Esophagus squamous epithelium (tissue), 5 donors: ENCODE results near the gene RUNX1. TPM values are rescaled to one million over a fixed set of nuclear protein-coding genes. Genes with fewer than 3 reads are reported as not detected.

Experiments
- DNase-seq: peaks from one replicate; lab custom pipeline; 2025; lab: John Stamatoyannopoulos, UW
- H3K27ac ChIP-seq, 4 donors: fragments of 200-600 bp; sonication (generic); one replicate each; pipeline ENCODE4 v1.5.1; 2016 to 2019; ENCODE audit warnings: mild to moderate bottlenecking in 1 of 4
- H3K27me3 ChIP-seq, 4 donors: fragments of 200-600 bp; sonication (generic); 1 replicate in 3 of 4; 2 replicates in 1 of 4; pipeline versions ENCODE4 v1.5.1 to v1.6.0; 2017 to 2021; ENCODE audit warnings: antibody characterized with exemption in 1 of 4
- H3K36me3 ChIP-seq, 3 donors: fragments of 200-600 bp; sonication (generic); one replicate each; pipeline ENCODE4 v1.5.1; 2016 to 2019
- H3K4me1 ChIP-seq, 3 donors: fragments of 200-600 bp; sonication (generic); one replicate each; pipeline ENCODE4 v1.5.1; 2017 to 2019
- H3K4me3 ChIP-seq, 4 donors: fragments of 200-600 bp; sonication (generic); 1 replicate in 3 of 4; 2 replicates in 1 of 4; pipeline ENCODE4 v1.5.1; 2016 to 2019; ENCODE audit warnings: mild to moderate bottlenecking in 2 of 4, moderate library complexity in 1 of 4
- H3K9me3 ChIP-seq, 3 donors: fragments of 200-600 bp; sonication (generic); one replicate each; pipeline ENCODE4 v1.5.1; 2016 to 2019
- POLR2A ChIP-seq, 4 donors: fragments of 450-650 bp; IDR thresholded peaks; one replicate each; pipeline ENCODE4 v1.6.1; 2017; ENCODE audit warnings: antibody characterized with exemption in 4 of 4, mild to moderate bottlenecking in 4 of 4, moderate library complexity in 3 of 4
- WGBS, 2 donors: methylation state at CpG; one replicate each; pipeline ENCODE4 v1.1.5; 2018; 5-methylcytosine and 5-hydroxymethylcytosine counted together
- intact Hi-C: fragments of 100-400 bp; cut with DNase I; formaldehyde crosslinking; loops from one replicate; pipeline ENCODE4 v1.15.0; 2022
- total RNA-seq, 4 donors: library from RNA; depleted of rRNA; stranded (reverse); fragments of >200 nt; gene quantifications; one replicate each; pipeline ENCODE4 v1.1.0, GENCODE V29; 2016
- TF ChIP-seq, protein P1 (sequence below), 6 experiments: fragments of 450-650 bp in 4 of 6; fragments of 200-600 bp in 2 of 6; sonication (generic) in 2 of 6; IDR thresholded peaks; one replicate each; pipeline ENCODE4 v1.5.1; 2016 to 2019; ENCODE audit warnings: antibody characterized with exemption in 6 of 6, mild to moderate bottlenecking in 4 of 6, moderate library complexity in 4 of 6
- donor health status: DM: yes; HTN: yes; CAD: no.

RUNX1 gene
- total RNA-seq, 4 donors from 2014 or later = 8.2 to 25.4 (median 18.3) TPM

DNA sequence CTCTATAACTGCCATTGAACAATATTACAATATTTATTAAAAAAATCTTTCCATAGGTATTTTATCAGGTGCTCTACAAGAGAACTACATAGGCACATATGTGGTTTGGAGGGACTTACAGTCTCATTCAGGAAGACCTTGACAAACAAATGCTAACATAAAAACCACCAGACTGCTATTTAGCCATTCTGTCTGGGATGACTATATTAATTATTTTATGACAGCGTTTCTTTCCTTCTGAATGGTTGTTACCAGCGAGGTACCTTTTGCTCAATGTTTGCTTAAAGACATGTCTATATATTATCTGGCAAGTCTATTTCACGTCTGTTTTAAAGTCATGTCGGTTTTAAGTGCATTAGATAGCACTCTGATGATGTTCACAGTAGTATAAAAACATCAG lies 69.7 kb downstream of the RUNX1 start:
- intact Hi-C loops = no loop called here
- TF ChIP-seq POLR2A (IDR thresholded peaks at IDR 0.05) = no peak
- TF ChIP-seq, protein P1, sequence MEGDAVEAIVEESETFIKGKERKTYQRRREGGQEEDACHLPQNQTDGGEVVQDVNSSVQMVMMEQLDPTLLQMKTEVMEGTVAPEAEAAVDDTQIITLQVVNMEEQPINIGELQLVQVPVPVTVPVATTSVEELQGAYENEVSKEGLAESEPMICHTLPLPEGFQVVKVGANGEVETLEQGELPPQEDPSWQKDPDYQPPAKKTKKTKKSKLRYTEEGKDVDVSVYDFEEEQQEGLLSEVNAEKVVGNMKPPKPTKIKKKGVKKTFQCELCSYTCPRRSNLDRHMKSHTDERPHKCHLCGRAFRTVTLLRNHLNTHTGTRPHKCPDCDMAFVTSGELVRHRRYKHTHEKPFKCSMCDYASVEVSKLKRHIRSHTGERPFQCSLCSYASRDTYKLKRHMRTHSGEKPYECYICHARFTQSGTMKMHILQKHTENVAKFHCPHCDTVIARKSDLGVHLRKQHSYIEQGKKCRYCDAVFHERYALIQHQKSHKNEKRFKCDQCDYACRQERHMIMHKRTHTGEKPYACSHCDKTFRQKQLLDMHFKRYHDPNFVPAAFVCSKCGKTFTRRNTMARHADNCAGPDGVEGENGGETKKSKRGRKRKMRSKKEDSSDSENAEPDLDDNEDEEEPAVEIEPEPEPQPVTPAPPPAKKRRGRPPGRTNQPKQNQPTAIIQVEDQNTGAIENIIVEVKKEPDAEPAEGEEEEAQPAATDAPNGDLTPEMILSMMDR (IDR thresholded peaks at IDR 0.05) = no peak
- no peaks in the 10 kb centered on the region for H3K9me3 ChIP-seq
- 51 to 63% methylated on average over 4 of the region's 4 CpGs for WGBS, 2 donors
- no peak overlapping the region for H3K4me3 ChIP-seq
- no peaks in the 10 kb centered on the region for H3K36me3 ChIP-seq
- peaks cover 0 to 16% (median 0%) of the 10 kb centered on the region in 3 donors for H3K4me1 ChIP-seq
- H3K27ac ChIP-seq = no peak overlapping the region
- DNase-seq = no peak
- no peaks in the 10 kb centered on the region for H3K27me3 ChIP-seq

DNA sequence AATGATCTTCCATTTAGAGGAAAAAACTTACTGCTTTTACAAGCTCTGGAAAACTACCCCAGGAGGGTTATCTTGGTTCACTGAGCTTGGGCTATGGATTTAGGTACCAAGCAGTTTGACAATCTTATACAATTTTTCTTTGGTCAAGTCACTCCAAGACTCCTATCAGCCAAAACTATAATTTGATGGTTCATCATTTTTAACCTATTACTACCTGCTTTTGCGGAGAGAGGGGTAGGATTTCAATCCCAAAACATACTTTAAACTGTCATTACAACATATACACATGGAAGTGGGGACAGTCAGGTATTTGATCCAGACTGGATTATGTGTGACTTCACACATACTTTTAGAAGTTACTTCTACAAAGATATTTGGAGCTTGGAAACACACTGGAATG lies 71.8 kb downstream of the RUNX1 start:
- intact Hi-C loops = no loop called here
- no peak for TF ChIP-seq POLR2A (IDR thresholded peaks at IDR 0.05)
- TF ChIP-seq, protein P1 (IDR thresholded peaks at IDR 0.05) = no peak
- WGBS, 2 donors = 90 to 100% methylated on average over 1 of the region's 1 CpG
- no peaks in the 10 kb centered on the region for H3K4me1 ChIP-seq
- H3K36me3 ChIP-seq = no peaks in the 10 kb centered on the region
- no peaks in the 10 kb centered on the region for H3K9me3 ChIP-seq
- H3K4me3 ChIP-seq = no peak overlapping the region
- no peak for DNase-seq
- H3K27me3 ChIP-seq = no peaks in the 10 kb centered on the region
- H3K27ac ChIP-seq = no peak overlapping the region

DNA sequence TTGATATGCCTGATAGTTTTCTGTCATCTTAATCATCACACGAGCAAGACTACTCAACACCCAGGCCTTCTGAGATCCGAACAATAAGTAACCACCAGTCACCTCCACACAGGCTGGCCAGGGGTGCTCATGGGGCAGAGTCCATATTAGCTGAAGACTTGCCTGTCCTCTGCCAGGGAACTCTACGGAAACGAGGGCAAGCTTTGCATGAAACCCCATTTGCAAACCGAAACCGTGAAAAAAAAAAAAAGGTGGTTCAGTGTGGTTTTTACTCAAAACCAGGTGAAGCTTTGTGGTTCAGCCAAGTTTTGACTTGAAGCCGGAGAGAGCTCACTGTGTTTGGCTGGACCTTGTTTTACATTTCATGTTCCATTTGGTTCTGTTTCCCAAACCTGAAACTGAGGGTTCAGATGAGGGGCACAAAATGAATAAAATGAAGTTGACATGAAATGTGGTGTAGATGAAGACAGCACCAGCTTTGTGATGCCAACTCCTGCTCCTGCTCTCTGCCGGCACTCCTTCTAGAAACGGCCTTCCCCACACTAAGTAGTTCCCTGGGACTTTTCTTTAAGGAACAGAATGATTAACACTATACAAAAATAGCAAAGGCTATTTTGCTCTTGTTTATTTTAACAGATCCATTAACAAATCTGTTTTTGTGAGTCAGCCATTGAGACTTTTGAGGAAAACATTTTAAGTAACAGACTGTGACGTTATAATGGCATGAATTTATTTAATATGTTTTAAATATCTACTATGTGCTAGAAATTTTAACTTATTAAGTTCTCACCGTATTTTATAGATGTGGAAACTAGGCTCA lies 74.7 kb downstream of the RUNX1 start:
- no peaks in the 10 kb centered on the region for H3K9me3 ChIP-seq
- DNase-seq = no peak
- H3K27ac ChIP-seq = no peak overlapping the region
- intact Hi-C loops = no loop called here
- H3K27me3 ChIP-seq = no peaks in the 10 kb centered on the region
- no peak for TF ChIP-seq POLR2A (IDR thresholded peaks at IDR 0.05)
- TF ChIP-seq, protein P1 (IDR thresholded peaks at IDR 0.05) = no peak
- WGBS, 2 donors = 64 to 71% methylated on average over 10 to 11 of the region's 11 CpGs
- H3K4me1 ChIP-seq = no peaks in the 10 kb centered on the region
- H3K4me3 ChIP-seq = no peak overlapping the region
- H3K36me3 ChIP-seq = no peaks in the 10 kb centered on the region

DNA sequence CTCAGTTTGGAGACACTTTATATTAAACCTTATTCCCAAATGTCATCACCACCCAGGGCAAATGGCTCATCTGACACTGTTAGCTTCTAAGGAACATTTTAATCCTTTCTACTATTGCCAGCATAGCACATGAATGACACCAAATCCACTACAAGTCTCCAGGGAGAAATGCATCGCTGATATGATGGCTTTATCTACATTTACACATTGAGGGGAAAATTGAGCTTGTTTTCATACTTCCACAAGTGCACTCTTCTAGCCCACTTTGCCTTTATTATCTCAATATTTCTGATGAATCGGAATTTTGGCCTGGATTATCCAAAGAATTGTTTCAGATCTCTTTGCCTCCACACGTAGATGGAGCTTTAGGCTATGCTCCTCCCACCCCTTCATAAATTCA lies 75.4 kb downstream of the RUNX1 start:
- 86 to 87% methylated on average over 3 of the region's 3 CpGs for WGBS, 2 donors
- DNase-seq = no peak

DNA sequence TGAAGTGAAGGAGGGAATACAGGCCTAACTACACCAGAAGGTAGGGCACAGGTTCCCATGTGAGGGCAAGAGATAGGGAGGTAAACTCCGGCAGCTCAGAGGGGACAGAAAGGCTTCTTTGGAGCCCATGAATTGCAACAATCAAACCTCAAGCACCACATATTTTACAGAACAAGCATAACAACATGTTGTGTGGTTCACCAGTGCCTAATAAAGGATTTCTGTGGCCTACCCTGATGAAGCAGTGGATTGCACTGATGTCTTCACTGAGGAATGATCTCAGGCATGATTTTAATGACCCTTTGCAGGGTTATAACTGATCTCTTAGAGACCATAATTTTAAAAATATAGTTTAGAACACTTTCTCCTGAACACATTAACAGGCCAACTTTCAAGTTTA lies 77.4 kb downstream of the RUNX1 start:
- TF ChIP-seq POLR2A (IDR thresholded peaks at IDR 0.05) = no peak
- TF ChIP-seq, protein P1 (IDR thresholded peaks at IDR 0.05) = no peak
- DNase-seq = no peak
- H3K27me3 ChIP-seq = no peaks in the 10 kb centered on the region
- 60 to 80% methylated on average over 1 of the region's 1 CpG for WGBS, 2 donors
- no peaks in the 10 kb centered on the region for H3K9me3 ChIP-seq
- no peaks in the 10 kb centered on the region for H3K36me3 ChIP-seq
- H3K4me3 ChIP-seq = no peak overlapping the region
- intact Hi-C loops = no loop called here
- H3K27ac ChIP-seq = no peak overlapping the region
- peaks cover 0 to 9% (median 0%) of the 10 kb centered on the region in 3 donors for H3K4me1 ChIP-seq

More for the DNA sequence above, 75.4 kb downstream of the RUNX1 start:
- intact Hi-C loops = no loop called here
- H3K4me1 ChIP-seq = no peaks in the 10 kb centered on the region
- H3K27ac ChIP-seq = no peak overlapping the region
- H3K36me3 ChIP-seq = no peaks in the 10 kb centered on the region
- no peak overlapping the region for H3K4me3 ChIP-seq
- no peaks in the 10 kb centered on the region for H3K9me3 ChIP-seq
- H3K27me3 ChIP-seq = no peaks in the 10 kb centered on the region
- TF ChIP-seq, protein P1 (IDR thresholded peaks at IDR 0.05) = no peak
- no peak for TF ChIP-seq POLR2A (IDR thresholded peaks at IDR 0.05)
